MCF 10A (cell line): ENCODE data around the gene VIL1. TPM values are rescaled to one million over a fixed set of nuclear protein-coding genes. Genes with fewer than 3 reads are reported as not detected.

Experiments used
- BruUV-seq: library from RNA; stranded (reverse); fragments of 400-500 nt; replicated peaks from 2 replicates; lab custom pipeline; 2021; lab: Mats Ljungman, UMichigan
- CTCF ChIA-PET: fragments of 300-600 bp; sonication (Branson Sonifier 250); formaldehyde crosslinking; extraction: SDS; loops from one replicate; lab custom pipeline; 2021; ENCODE audit warnings: antibody characterized with exemption, inconsistent platforms; lab: Yijun Ruan, JAX
- POLR2A ChIA-PET: fragments of 300-600, 350-650 bp; sonication (Branson Sonifier 250); formaldehyde crosslinking; extraction: SDS; loops from one replicate; lab custom pipeline; 2020; ENCODE audit warnings: antibody characterized with exemption, inconsistent platforms; lab: Yijun Ruan, JAX
- DNase-seq: peaks from one replicate; pipeline ENCODE4 v3.0.0-alpha.2; 2018; ENCODE audit not compliant: unreplicated experiment
- H3K27ac Mint-ChIP-seq: one replicate; pipeline ENCODE4 v1.8.0; 2022; ENCODE audit warnings: mild to moderate bottlenecking, low read depth, mixed read lengths; ENCODE audit not compliant: unreplicated experiment
- H3K27me3 Mint-ChIP-seq: one replicate; pipeline ENCODE4 v1.8.0; 2022; ENCODE audit warnings: mixed read lengths; ENCODE audit not compliant: insufficient read depth, unreplicated experiment
- H3K36me3 Mint-ChIP-seq: one replicate; pipeline ENCODE4 v1.8.0; 2022; ENCODE audit warnings: mild to moderate bottlenecking, moderate library complexity, mixed read lengths; ENCODE audit not compliant: insufficient read depth, unreplicated experiment
- H3K4me1 Mint-ChIP-seq: one replicate; pipeline ENCODE4 v1.8.0; 2022; ENCODE audit warnings: mixed read lengths; ENCODE audit not compliant: insufficient read depth, unreplicated experiment
- H3K4me3 Mint-ChIP-seq: one replicate; pipeline ENCODE4 v1.8.0; 2022; ENCODE audit warnings: mild to moderate bottlenecking, moderate library complexity, mixed read lengths; ENCODE audit not compliant: unreplicated experiment
- H3K9me3 Mint-ChIP-seq: one replicate; pipeline ENCODE4 v1.8.0; 2022; ENCODE audit warnings: mixed read lengths; ENCODE audit not compliant: unreplicated experiment
- CTCF ChIP-seq: fragments of 200-600 bp; IDR thresholded peaks from one replicate; pipeline ENCODE4 v1.8.0; 2022; ENCODE audit warnings: antibody characterized with exemption, mild to moderate bottlenecking; ENCODE audit not compliant: unreplicated experiment
- intact Hi-C: fragments of 100-400 bp; cut with micrococcal nuclease; formaldehyde crosslinking; loops from 2 replicates; pipeline ENCODE4 v1.14.1; 2022
- total RNA-seq: library from RNA; stranded (reverse); gene quantifications from 2 replicates; pipeline ENCODE4 v1.2.3, GENCODE V29; 2022

Gene VIL1
- total RNA-seq, 1 experiment from 2014 or later: not detected

GRCh38 chr2:218471036-218471435 lies 52.1 kb downstream of the VIL1 start:
- ChIA-PET POLR2A (no interaction called here), CTCF (interaction anchor here (0.7 to 1.2 kb wide), 2 partner anchors 163 to 169 kb away, joined by 3 read pairs; no protein-coding TSS in a partner anchor)
- BruUV-seq: no TSS peak
- intact Hi-C loops: no loop called here
- H3K27ac Mint-ChIP-seq: no peak overlapping the region
- no peaks in the 10 kb centered on the region for H3K9me3 Mint-ChIP-seq
- H3K4me3 Mint-ChIP-seq: no peak overlapping the region
- H3K27me3 Mint-ChIP-seq: no peaks in the 10 kb centered on the region
- peaks cover 56% of the 10 kb centered on the region for H3K36me3 Mint-ChIP-seq
- H3K4me1 Mint-ChIP-seq: no peaks in the 10 kb centered on the region
- DNase-seq: no peak
- no peak for TF ChIP-seq CTCF

GRCh38 chr2:218471982-218472381 lies 53.1 kb downstream of the VIL1 start:
- no peak for TF ChIP-seq CTCF
- CTCF ChIA-PET: no interaction called here
- no peaks in the 10 kb centered on the region for H3K27me3 Mint-ChIP-seq
- H3K27ac Mint-ChIP-seq: no peak overlapping the region
- no peaks in the 10 kb centered on the region for H3K4me1 Mint-ChIP-seq
- DNase-seq: no peak
- intact Hi-C loops: no loop called here
- no peak overlapping the region for H3K4me3 Mint-ChIP-seq
- POLR2A ChIA-PET: interaction anchor here (0.6 kb wide), 1 partner anchor 8 kb away, joined by 3 read pairs; no protein-coding TSS in a partner anchor
- H3K9me3 Mint-ChIP-seq: no peaks in the 10 kb centered on the region
- no TSS peak for BruUV-seq
- peaks cover 65% of the 10 kb centered on the region for H3K36me3 Mint-ChIP-seq

GRCh38 chr2:218472988-218473387 lies 54.1 kb downstream of the VIL1 start:
- no peak for DNase-seq
- Mint-ChIP-seq H3K4me3 (no peak overlapping the region), H3K27me3 (no peaks in the 10 kb centered on the region), H3K27ac (no peak overlapping the region), H3K4me1 (no peaks in the 10 kb centered on the region), H3K36me3 (peaks cover 73% of the 10 kb centered on the region), H3K9me3 (no peaks in the 10 kb centered on the region)
- TF ChIP-seq CTCF: no peak
- BruUV-seq: no TSS peak
- CTCF ChIA-PET: interaction anchor here (0.6 to 0.7 kb wide), 3 partner anchors 72 to 257 kb away, joined by 3 to 4 read pairs (median 3); no protein-coding TSS in a partner anchor
- POLR2A ChIA-PET: no interaction called here
- intact Hi-C loops: no loop called here

GRCh38 chr2:218474527-218474926 lies 55.6 kb downstream of the VIL1 start:
- H3K27ac Mint-ChIP-seq: no peak overlapping the region
- H3K9me3 Mint-ChIP-seq: no peaks in the 10 kb centered on the region
- TF ChIP-seq CTCF: no peak
- no TSS peak for BruUV-seq
- ChIA-PET POLR2A (interaction anchor here (1.2 kb wide), 1 partner anchor 68 kb away, joined by 3 read pairs; no protein-coding TSS in a partner anchor), CTCF (interaction anchor here (0.6 to 2.2 kb wide), 4 partner anchors 9 to 173 kb away, joined by 3 to 11 read pairs (median 3); no protein-coding TSS in a partner anchor)
- no peaks in the 10 kb centered on the region for H3K4me1 Mint-ChIP-seq
- peaks cover 77% of the 10 kb centered on the region for H3K36me3 Mint-ChIP-seq
- no peaks in the 10 kb centered on the region for H3K27me3 Mint-ChIP-seq
- intact Hi-C loops: no loop called here
- no peak for DNase-seq
- H3K4me3 Mint-ChIP-seq: no peak overlapping the region
